CD14-positive monocyte (primary cell): ENCODE measurements around the gene GOSR1. TPM values are rescaled to one million over a fixed set of nuclear protein-coding genes. Genes with fewer than 3 reads are reported as not detected.
A peak's percentile ranks its signal among the peaks of the same experiment; 100 is the strongest.

Experiments used
- DNase-seq, 3 donors: peaks; one replicate each; pipeline ENCODE4 v3.0.0-alpha.2; 2011 to 2022
- H2AFZ ChIP-seq: 2 replicates; pipeline ENCODE4 v1.6.0; 2012; ENCODE audit warnings: mild to moderate bottlenecking, low read depth, low read length, inconsistent platforms; ENCODE audit not compliant: insufficient read depth, poor library complexity, severe bottlenecking
- H3K27ac ChIP-seq, 2 donors: 1 replicate in 1 of 2; 2 replicates in 1 of 2; pipeline ENCODE4 v1.5.1; 2012 to 2013; ENCODE audit warnings: low read length in 2 of 2, control low read depth in 1 of 2, inconsistent platforms in 1 of 2, low read depth in 1 of 2, mild to moderate bottlenecking in 1 of 2
- H3K27me3 ChIP-seq, 2 donors: one replicate each; pipeline versions ENCODE4 v1.6.0 to v1.6.1; 2011 to 2013; ENCODE audit warnings: low read length in 2 of 2; ENCODE audit not compliant: control insufficient read depth in 2 of 2, insufficient read depth in 2 of 2
- H3K36me3 ChIP-seq, 2 donors: replicated peaks in 1 of 2; 1 replicate in 1 of 2; 2 replicates in 1 of 2; pipeline versions ENCODE4 v1.5.1 to v1.6.1; 2012 to 2013; ENCODE audit warnings: low read length in 2 of 2, control low read depth in 1 of 2, inconsistent platforms in 1 of 2, mild to moderate bottlenecking in 1 of 2; ENCODE audit not compliant: insufficient read depth in 2 of 2, control insufficient read depth in 1 of 2
- H3K4me1 ChIP-seq, 2 donors: 1 replicate in 1 of 2; 2 replicates in 1 of 2; pipeline versions ENCODE4 v1.5.1 to v1.6.1; 2012 to 2013; ENCODE audit warnings: low read length in 2 of 2, control low read depth in 1 of 2, inconsistent platforms in 1 of 2, mild to moderate bottlenecking in 1 of 2, moderate library complexity in 1 of 2; ENCODE audit not compliant: insufficient read depth in 2 of 2, control insufficient read depth in 1 of 2
- H3K4me2 ChIP-seq: replicated peaks from 2 replicates; pipeline ENCODE3; 2012; ENCODE audit warnings: low read length, moderate library complexity, mild to moderate bottlenecking; ENCODE audit not compliant: poor library complexity, severe bottlenecking; ENCODE audit errors: extremely low read depth
- H3K4me3 ChIP-seq, 3 experiments: fragments of 200-600 bp in 1 of 3; sonication (generic) in 1 of 3; replicated peaks in 1 of 3; 1 replicate in 2 of 3; 2 replicates in 1 of 3; pipeline ENCODE4 v1.5.1; 2011 to 2013; ENCODE audit warnings: low read length in 3 of 3, mild to moderate bottlenecking in 3 of 3, control low read depth in 2 of 3, low read depth in 2 of 3, inconsistent platforms in 1 of 3, moderate library complexity in 1 of 3
- H3K79me2 ChIP-seq: 2 replicates; pipeline ENCODE4 v1.6.0; 2012; ENCODE audit warnings: mild to moderate bottlenecking, control low read depth, inconsistent platforms, low read length, moderate library complexity; ENCODE audit not compliant: insufficient read depth
- H3K9ac ChIP-seq: 2 replicates; pipeline ENCODE4 v1.6.0; 2017; ENCODE audit warnings: low read length, mild to moderate bottlenecking; ENCODE audit not compliant: insufficient read depth, poor library complexity, severe bottlenecking
- H3K9me3 ChIP-seq, 2 donors: replicated peaks in 1 of 2; 1 replicate in 1 of 2; 2 replicates in 1 of 2; pipeline versions ENCODE4 v1.5.1 to v1.6.1; 2012 to 2013; ENCODE audit warnings: low read length in 2 of 2, control low read depth in 1 of 2; ENCODE audit not compliant: control insufficient read depth in 1 of 2, insufficient read depth in 1 of 2
- H4K20me1 ChIP-seq: 2 replicates; pipeline ENCODE4 v1.6.0; 2012; ENCODE audit warnings: mild to moderate bottlenecking, low read length, control low read depth, moderate library complexity; ENCODE audit not compliant: insufficient read depth
- H3K27ac Mint-ChIP-seq, 7 donors: one replicate each; pipeline ENCODE4 v1.8.0; 2020; ENCODE audit warnings: mild to moderate bottlenecking in 7 of 7, mixed read lengths in 7 of 7, moderate library complexity in 6 of 7, inconsistent platforms in 2 of 7
- H3K27me3 Mint-ChIP-seq, 3 donors: one replicate each; pipeline ENCODE4 v1.8.0; 2021 to 2022; ENCODE audit warnings: low read depth in 3 of 3, mild to moderate bottlenecking in 3 of 3, mixed read lengths in 3 of 3, moderate library complexity in 3 of 3, inconsistent platforms in 1 of 3
- H3K36me3 Mint-ChIP-seq, 2 donors: one replicate each; pipeline ENCODE4 v1.8.0; 2020; ENCODE audit warnings: mixed read lengths in 2 of 2, inconsistent platforms in 1 of 2, mild to moderate bottlenecking in 1 of 2
- H3K4me1 Mint-ChIP-seq: one replicate; pipeline ENCODE4 v1.8.0; 2020; ENCODE audit warnings: mild to moderate bottlenecking, mixed read lengths
- H3K4me3 Mint-ChIP-seq, 2 donors: one replicate each; pipeline ENCODE4 v1.8.0; 2020; ENCODE audit warnings: mild to moderate bottlenecking in 2 of 2, mixed read lengths in 2 of 2, moderate library complexity in 1 of 2
- H3K9me3 Mint-ChIP-seq, 7 donors: one replicate each; pipeline ENCODE4 v1.8.0; 2020 to 2022; ENCODE audit warnings: mixed read lengths in 7 of 7, mild to moderate bottlenecking in 6 of 7, moderate library complexity in 6 of 7, inconsistent platforms in 2 of 7
- WGBS: methylation state at CpG from one replicate; pipeline ENCODE4 v1.1.5; 2013; ENCODE audit warnings: missing lambda C conversion rate; ENCODE audit not compliant: insufficient coverage; 5-methylcytosine and 5-hydroxymethylcytosine counted together
- intact Hi-C, 2 donors: fragments of 100-400 bp; cut with micrococcal nuclease; formaldehyde crosslinking; loops; one replicate each; pipeline versions ENCODE4 v1.15.0 to v1.15.1; 2023
- polyA plus RNA-seq, 3 donors: library from polyadenylated mRNA; depleted of rRNA in 1 of 3; unstranded in 2 of 3; stranded (reverse) in 1 of 3; fragments of 300-500 nt in 2 of 3; fragments of >200 nt in 1 of 3; fragmentation: Illumina TruSeq in 2 of 3; gene quantifications; 1 replicate in 2 of 3; 2 replicates in 1 of 3; pipeline ENCODE4 v1.2.3, GENCODE V29; 2012 to 2021
- TF ChIP-seq, protein P1 (sequence below): fragments of 200-600 bp; IDR thresholded peaks from one replicate; pipeline ENCODE4 v1.8.0; 2022; ENCODE audit warnings: antibody characterized with exemption, mild to moderate bottlenecking

Gene GOSR1
- polyA plus RNA-seq, 3 donors: 12.6 to 35.7 (median 20.9) TPM

DNA sequence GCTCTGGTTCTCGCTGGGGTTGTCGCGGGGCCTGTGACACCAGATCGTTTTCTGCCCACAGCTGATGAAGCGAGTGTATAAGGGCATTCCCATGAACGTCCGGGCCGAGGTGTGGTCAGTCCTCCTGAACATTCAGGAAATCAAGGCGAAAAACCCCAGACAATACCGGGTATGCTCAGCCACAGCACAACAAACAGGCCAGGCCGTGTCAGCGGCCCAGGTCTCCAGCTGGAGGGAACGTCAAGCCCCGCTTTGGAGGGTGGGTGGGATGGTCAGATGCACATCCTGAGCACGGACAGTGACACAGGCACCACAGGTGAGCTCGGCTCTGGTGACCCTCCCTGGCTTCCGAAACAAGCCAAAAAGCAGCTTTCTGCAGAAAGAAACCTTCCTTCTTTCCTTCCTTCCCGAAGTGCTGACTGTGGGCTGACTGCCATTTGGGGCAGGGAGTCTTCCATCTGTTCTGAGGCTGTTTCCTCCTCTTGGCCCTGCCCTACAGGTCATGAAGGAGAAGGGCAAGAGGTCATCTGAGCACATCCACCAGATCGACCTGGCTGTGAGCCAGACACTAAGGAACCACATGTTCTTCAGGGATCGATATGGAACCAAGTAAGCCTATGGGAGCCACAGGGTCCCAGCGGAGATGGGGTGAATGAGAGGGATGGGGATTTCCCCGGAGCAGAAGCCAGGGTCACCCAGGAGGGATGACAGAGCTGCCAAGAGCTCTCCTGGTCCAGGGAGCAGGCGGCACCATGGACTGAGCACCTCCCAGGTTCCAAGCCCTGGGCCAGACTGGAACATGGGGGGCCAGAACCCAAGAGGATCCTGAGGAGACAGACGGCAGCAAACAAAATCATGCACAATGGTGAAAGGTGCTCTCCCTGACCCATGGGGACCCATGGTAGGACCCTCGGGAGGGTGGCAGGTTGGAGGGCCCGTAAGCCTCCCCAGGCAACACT lies 79.4 kb downstream of the GOSR1 start:
- Histone ChIP-seq H3K4me1 (no peaks in the 10 kb centered on the region), H3K9ac (no peak overlapping the region), H3K36me3 (no peaks in the 10 kb centered on the region), H2AFZ (no peak overlapping the region), H3K4me3 (no peak overlapping the region), H4K20me1 (no peaks in the 10 kb centered on the region), H3K4me2 (no peak overlapping the region), H3K9me3 (no peaks in the 10 kb centered on the region), H3K27me3 (no peaks in the 10 kb centered on the region), H3K27ac (no peak overlapping the region), H3K79me2 (no peaks in the 10 kb centered on the region)
- no peak overlapping the region for H3K4me3 Mint-ChIP-seq
- H3K4me1 Mint-ChIP-seq: no peaks in the 10 kb centered on the region
- no peaks in the 10 kb centered on the region for H3K36me3 Mint-ChIP-seq
- no peak overlapping the region for H3K27ac Mint-ChIP-seq
- intact Hi-C loops: no loop called here
- peaks cover 0 to 10% (median 3%) of the 10 kb centered on the region in 3 donors for H3K27me3 Mint-ChIP-seq
- WGBS: 98% methylated on average over 23 of the region's 26 CpGs
- TF ChIP-seq, protein P1, sequence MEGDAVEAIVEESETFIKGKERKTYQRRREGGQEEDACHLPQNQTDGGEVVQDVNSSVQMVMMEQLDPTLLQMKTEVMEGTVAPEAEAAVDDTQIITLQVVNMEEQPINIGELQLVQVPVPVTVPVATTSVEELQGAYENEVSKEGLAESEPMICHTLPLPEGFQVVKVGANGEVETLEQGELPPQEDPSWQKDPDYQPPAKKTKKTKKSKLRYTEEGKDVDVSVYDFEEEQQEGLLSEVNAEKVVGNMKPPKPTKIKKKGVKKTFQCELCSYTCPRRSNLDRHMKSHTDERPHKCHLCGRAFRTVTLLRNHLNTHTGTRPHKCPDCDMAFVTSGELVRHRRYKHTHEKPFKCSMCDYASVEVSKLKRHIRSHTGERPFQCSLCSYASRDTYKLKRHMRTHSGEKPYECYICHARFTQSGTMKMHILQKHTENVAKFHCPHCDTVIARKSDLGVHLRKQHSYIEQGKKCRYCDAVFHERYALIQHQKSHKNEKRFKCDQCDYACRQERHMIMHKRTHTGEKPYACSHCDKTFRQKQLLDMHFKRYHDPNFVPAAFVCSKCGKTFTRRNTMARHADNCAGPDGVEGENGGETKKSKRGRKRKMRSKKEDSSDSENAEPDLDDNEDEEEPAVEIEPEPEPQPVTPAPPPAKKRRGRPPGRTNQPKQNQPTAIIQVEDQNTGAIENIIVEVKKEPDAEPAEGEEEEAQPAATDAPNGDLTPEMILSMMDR: no peak
- H3K9me3 Mint-ChIP-seq: peaks cover 0 to 2% (median 0%) of the 10 kb centered on the region in 7 donors
- DNase-seq: no peak

DNA sequence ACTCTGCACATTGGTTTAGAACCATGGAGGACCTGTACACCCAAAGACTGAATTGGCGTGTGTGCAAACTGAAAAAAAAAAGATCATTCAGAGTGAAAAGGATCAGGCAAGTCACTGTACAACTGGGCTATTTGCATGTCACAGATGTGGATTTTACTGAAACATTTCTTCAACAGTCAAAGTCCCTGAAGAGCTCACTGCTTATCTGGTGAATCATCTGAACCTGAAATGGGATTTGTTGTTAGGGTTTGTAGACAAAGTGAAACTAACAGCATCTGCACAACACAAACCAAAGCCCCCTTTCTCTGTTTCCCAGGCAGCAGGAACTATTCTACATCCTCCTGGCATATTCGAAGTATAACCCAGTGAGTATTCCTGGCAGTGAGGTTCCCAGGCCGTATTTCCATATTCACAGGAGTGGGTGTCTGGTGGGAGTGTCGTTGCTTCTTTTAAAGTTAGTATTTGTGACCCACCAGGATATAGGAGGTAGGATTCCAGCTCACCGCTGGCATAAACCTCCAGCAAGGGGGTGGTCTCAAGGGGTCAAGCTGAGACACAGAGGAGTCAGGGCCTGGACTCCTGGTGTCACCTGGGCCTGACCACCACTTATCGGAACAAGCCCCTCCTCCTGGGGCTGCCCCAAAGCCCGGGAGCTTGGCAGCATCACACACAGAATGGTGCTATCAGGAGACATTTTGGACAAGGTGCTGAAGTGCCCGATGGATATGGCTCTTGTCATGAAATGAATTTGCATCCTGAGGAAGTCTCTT lies 80.9 kb downstream of the GOSR1 start:
- Mint-ChIP-seq H3K36me3 (no peaks in the 10 kb centered on the region), H3K27me3 (peaks cover 0 to 10% (median 3%) of the 10 kb centered on the region in 3 donors), H3K9me3 (no peaks in the 10 kb centered on the region), H3K27ac (peak overlapping the region in 1 of 7 donors; percentile 69), H3K4me3 (no peak overlapping the region), H3K4me1 (peaks cover under 1% of the 10 kb centered on the region)
- H3K36me3 ChIP-seq: no peaks in the 10 kb centered on the region
- no peaks in the 10 kb centered on the region for H3K4me1 ChIP-seq
- H4K20me1 ChIP-seq: no peaks in the 10 kb centered on the region
- no peak overlapping the region for H3K9ac ChIP-seq
- no peaks in the 10 kb centered on the region for H3K79me2 ChIP-seq
- no peak overlapping the region for H3K27ac ChIP-seq
- H3K4me2 ChIP-seq: no peak overlapping the region
- no peaks in the 10 kb centered on the region for H3K9me3 ChIP-seq
- 81% methylated on average over 5 of the region's 8 CpGs for WGBS
- TF ChIP-seq, protein P1: no peak
- DNase-seq: no peak
- intact Hi-C loops: no loop called here
- H2AFZ ChIP-seq: no peak overlapping the region
- H3K27me3 ChIP-seq: no peaks in the 10 kb centered on the region
- no peak overlapping the region for H3K4me3 ChIP-seq
